A549 treated with Hydrocortisone at 1 μM for 4 hours (cell line): ENCODE measurements around the gene CLEC6A. TPM values are rescaled to one million over a fixed set of nuclear protein-coding genes. Genes with fewer than 3 reads are reported as not detected.

Source experiments
- total RNA-seq: library from RNA; stranded (reverse); fragments of 200-300 nt; extraction: Qiagen RNA extraction; gene quantifications from 5 replicates; pipeline ENCODE4 v1.2.3, GENCODE V29; 2022

Gene CLEC6A
- total RNA-seq, result not detected in 5 replicates

GRCh38 chr12:8455727-8456360 lies at the start of gene CLEC6A:
TSS of gene CLEC6A (plus strand) at chr12:8455962. CDS start at chr12:8456112, 150 bp downstream.

GRCh38 chr12:8513256-8513655 lies 57.5 kb downstream of the CLEC6A start, which contains the start of gene CLEC4D:
TSS of gene CLEC4D (plus strand) at chr12:8513503. CDS start at chr12:8513733, 230 bp downstream.

Other genes with a start within 250 kb of the CLEC6A start
- gene FAM90A1, start 228.3 kb upstream of the CLEC6A start, total RNA-seq, result 0.09 to 0.31 TPM (median 0.18 TPM) in 5 replicates
- not detected in 5 replicates for gene CLEC4D, start 57.5 kb downstream of the CLEC6A start, total RNA-seq
- 0.09 to 0.37 TPM (median 0.36 TPM) in 5 replicates for gene CLEC4E, start 84.9 kb downstream of the CLEC6A start, total RNA-seq
- 0.13 to 0.28 TPM (median 0.24 TPM) in 5 replicates for gene AICDA, start 156.9 kb downstream of the CLEC6A start, total RNA-seq
- gene MFAP5, start 206.9 kb downstream of the CLEC6A start, total RNA-seq, result 0.12 to 0.49 TPM (median 0.23 TPM) in 5 replicates
- 16.5 to 22.9 TPM (median 19.8 TPM) in 5 replicates for gene RIMKLB, start 242.0 kb downstream of the CLEC6A start, total RNA-seq